ENCODE results near the gene MMP13.
A peak's percentile ranks its signal among the peaks of the same experiment; 100 is the strongest.
"Not testable (repeated sequence)": the region's sequence is repeated elsewhere in the genome, so short reads cannot be mapped to it uniquely, and the experiment has no call there.

Gene MMP13

GRCh38 chr11:102934735-102935134 lies 20.8 kb downstream of the MMP13 start:
- no peak for DNase-seq

- no peak for DNase-seq
Observed at GRCh38 chr11:102933627-102934026, 21.9 kb downstream of the MMP13 start.

- no peak for DNase-seq
Observed at GRCh38 chr11:102932678-102933077, 22.9 kb downstream of the MMP13 start.

GRCh38 chr11:102930451-102930850 lies 25.1 kb downstream of the MMP13 start:
- no peak for DNase-seq

GRCh38 chr11:102929972-102930371 lies 25.6 kb downstream of the MMP13 start:
- no peak for DNase-seq

- DNase-seq = no peak
Observed at GRCh38 chr11:102929166-102929565, 26.4 kb downstream of the MMP13 start.

GRCh38 chr11:102928247-102928646 lies 27.3 kb downstream of the MMP13 start:
- DNase-seq = no peak

- DNase-seq = no peak
Observed at GRCh38 chr11:102927624-102927990, 27.9 kb downstream of the MMP13 start.

- no peak for DNase-seq
Observed at GRCh38 chr11:102926961-102927623, 28.4 kb downstream of the MMP13 start.

- no peak for DNase-seq
Observed at GRCh38 chr11:102926517-102926916, 29.0 kb downstream of the MMP13 start.

GRCh38 chr11:102925988-102926387 lies 29.5 kb downstream of the MMP13 start:
- DNase-seq = no peak

GRCh38 chr11:102924851-102925380 lies 30.6 kb downstream of the MMP13 start:
- DNase-seq = no peak

- no peak for DNase-seq
Observed at GRCh38 chr11:102921587-102922220, 33.8 kb downstream of the MMP13 start.

- no peak for DNase-seq
Observed at GRCh38 chr11:102920118-102920684, 35.3 kb downstream of the MMP13 start.

GRCh38 chr11:102915044-102915375 lies 40.5 kb downstream of the MMP13 start:
- DNase-seq = no peak

- peak; percentile 52 for DNase-seq
Observed at GRCh38 chr11:102914238-102915043, 41.1 kb downstream of the MMP13 start.

GRCh38 chr11:102912482-102912830 lies 43.1 kb downstream of the MMP13 start:
- DNase-seq = no peak

- DNase-seq = no peak
Observed at GRCh38 chr11:102911758-102912481, 43.6 kb downstream of the MMP13 start.

- not testable (repeated sequence) for DNase-seq
Observed at GRCh38 chr11:102905848-102906247, 49.7 kb downstream of the MMP13 start.

GRCh38 chr11:102903895-102904294 lies 51.6 kb downstream of the MMP13 start:
- DNase-seq = not testable (repeated sequence)

- no peak for DNase-seq
Observed at GRCh38 chr11:102900346-102900745, 55.2 kb downstream of the MMP13 start.

Measured in right forelimb (tissue), 1 donor.